Measurements from ENCODE around the gene LRBA. TPM values are rescaled to one million over a fixed set of nuclear protein-coding genes. Genes with fewer than 3 reads are reported as not detected.

LRBA gene
- total RNA-seq, 1 experiment from 2014 or later = 77.4 TPM

DNA sequence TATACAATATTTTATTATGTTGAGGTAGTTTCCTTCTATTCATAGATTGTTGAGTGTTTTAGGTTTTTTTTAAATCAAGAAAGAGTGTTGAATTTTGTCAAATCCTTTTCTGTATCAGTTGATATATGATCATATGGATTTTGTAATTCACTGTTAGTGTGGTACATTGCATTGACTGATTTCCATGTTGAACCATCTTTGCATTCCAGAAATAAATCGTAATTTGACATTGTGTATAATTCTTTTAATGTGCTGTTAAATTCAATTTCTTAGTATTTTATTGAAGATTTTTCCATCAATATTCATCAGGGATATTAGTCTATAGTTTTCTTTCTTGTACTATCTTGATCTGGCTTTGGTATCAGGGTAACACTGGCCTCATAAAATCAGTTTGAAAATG is 103.8 kb downstream of the LRBA start:
- no peak overlapping the region for H3K4me3 ChIP-seq
- H3K27ac ChIP-seq = no peak overlapping the region
- no TSS peak for BruUV-seq (replicated peaks)
- CTCF ChIA-PET = no interaction called here
- H3K36me3 ChIP-seq (ENCODE audit: low read depth) = peaks cover 30% of the 10 kb centered on the region; the same call in 1 of the 2 replicates
- H4K20me1 ChIP-seq (ENCODE audit: insufficient read depth) = no peaks in the 10 kb centered on the region
- no peaks in the 10 kb centered on the region; the same call in 1 of the 2 replicates for H3F3A ChIP-seq (ENCODE audit: insufficient read depth, low read depth)
- TF ChIP-seq, protein P1, sequence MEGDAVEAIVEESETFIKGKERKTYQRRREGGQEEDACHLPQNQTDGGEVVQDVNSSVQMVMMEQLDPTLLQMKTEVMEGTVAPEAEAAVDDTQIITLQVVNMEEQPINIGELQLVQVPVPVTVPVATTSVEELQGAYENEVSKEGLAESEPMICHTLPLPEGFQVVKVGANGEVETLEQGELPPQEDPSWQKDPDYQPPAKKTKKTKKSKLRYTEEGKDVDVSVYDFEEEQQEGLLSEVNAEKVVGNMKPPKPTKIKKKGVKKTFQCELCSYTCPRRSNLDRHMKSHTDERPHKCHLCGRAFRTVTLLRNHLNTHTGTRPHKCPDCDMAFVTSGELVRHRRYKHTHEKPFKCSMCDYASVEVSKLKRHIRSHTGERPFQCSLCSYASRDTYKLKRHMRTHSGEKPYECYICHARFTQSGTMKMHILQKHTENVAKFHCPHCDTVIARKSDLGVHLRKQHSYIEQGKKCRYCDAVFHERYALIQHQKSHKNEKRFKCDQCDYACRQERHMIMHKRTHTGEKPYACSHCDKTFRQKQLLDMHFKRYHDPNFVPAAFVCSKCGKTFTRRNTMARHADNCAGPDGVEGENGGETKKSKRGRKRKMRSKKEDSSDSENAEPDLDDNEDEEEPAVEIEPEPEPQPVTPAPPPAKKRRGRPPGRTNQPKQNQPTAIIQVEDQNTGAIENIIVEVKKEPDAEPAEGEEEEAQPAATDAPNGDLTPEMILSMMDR (conservative IDR thresholded peaks at IDR 0.05) = no peak
- TF ChIP-seq EZH2 (IDR thresholded peaks at IDR 0.05; ENCODE audit: low read depth) = no peak
- H3K79me2 ChIP-seq (ENCODE audit: low read depth) = no peaks in the 10 kb centered on the region
- intact Hi-C loops (cut with micrococcal nuclease; ENCODE audit: unreplicated experiment) = no loop called here
- no peak overlapping the region for H2AFZ ChIP-seq
- POLR2A ChIA-PET (ENCODE audit: unreplicated experiment) = no interaction called here
- no peak overlapping the region for H3K4me2 ChIP-seq
- H3K27me3 ChIP-seq (ENCODE audit: insufficient read depth, low read depth) = no peaks in the 10 kb centered on the region
- peaks cover 6% of the 10 kb centered on the region; the same call in 1 of the 2 replicates for H3K9me3 ChIP-seq (ENCODE audit: insufficient read depth, low read depth)
- no peaks in the 10 kb centered on the region for H3K4me1 ChIP-seq (replicated peaks; ENCODE audit: insufficient read depth)
- DNase-seq = no peak
- no peaks in the 10 kb centered on the region for H3K9me2 ChIP-seq (ENCODE audit: insufficient read depth)

- no TSS peak for BruUV-seq (replicated peaks)
- CTCF ChIA-PET = no interaction called here
- Histone ChIP-seq H3K27ac (no peak overlapping the region), H3K79me2 (ENCODE audit: low read depth) (no peaks in the 10 kb centered on the region), H3K9me2 (ENCODE audit: insufficient read depth) (no peaks in the 10 kb centered on the region), H3K9me3 (ENCODE audit: insufficient read depth, low read depth) (peaks cover 6% of the 10 kb centered on the region; the same call in 1 of the 2 replicates), H3K4me2 (no peak overlapping the region), H3K27me3 (ENCODE audit: insufficient read depth, low read depth) (no peaks in the 10 kb centered on the region), H3K4me3 (no peak overlapping the region), H2AFZ (no peak overlapping the region), H4K20me1 (ENCODE audit: insufficient read depth) (no peaks in the 10 kb centered on the region), H3F3A (ENCODE audit: insufficient read depth, low read depth) (no peaks in the 10 kb centered on the region; the same call in 1 of the 2 replicates), H3K4me1 (replicated peaks; ENCODE audit: insufficient read depth) (no peaks in the 10 kb centered on the region), H3K36me3 (ENCODE audit: low read depth) (peaks cover 13% of the 10 kb centered on the region; the same call in 1 of the 2 replicates)
- POLR2A ChIA-PET (ENCODE audit: unreplicated experiment) = no interaction called here
- TF ChIP-seq, protein P1 (conservative IDR thresholded peaks at IDR 0.05) = no peak
- no peak for DNase-seq
- intact Hi-C loops (cut with micrococcal nuclease; ENCODE audit: unreplicated experiment) = no loop called here
These were observed 106.0 kb downstream of the LRBA start for GRCh38 chr4:150909116-150909515.

- Histone ChIP-seq H3K27ac (no peak overlapping the region), H3F3A (ENCODE audit: insufficient read depth, low read depth) (no peaks in the 10 kb centered on the region; the same call in 1 of the 2 replicates), H2AFZ (no peak overlapping the region), H3K9me3 (ENCODE audit: insufficient read depth, low read depth) (peaks cover 6% of the 10 kb centered on the region; the same call in 1 of the 2 replicates), H3K27me3 (ENCODE audit: insufficient read depth, low read depth) (no peaks in the 10 kb centered on the region), H3K4me1 (replicated peaks; ENCODE audit: insufficient read depth) (no peaks in the 10 kb centered on the region), H3K4me3 (no peak overlapping the region), H4K20me1 (ENCODE audit: insufficient read depth) (no peaks in the 10 kb centered on the region), H3K9me2 (ENCODE audit: insufficient read depth) (no peaks in the 10 kb centered on the region), H3K79me2 (ENCODE audit: low read depth) (no peaks in the 10 kb centered on the region), H3K4me2 (no peak overlapping the region), H3K36me3 (ENCODE audit: low read depth) (0 out of 2 replicates have a peak, but pooled peaks cover 4% of the 10 kb centered on the region)
- no TSS peak for BruUV-seq (replicated peaks)
- intact Hi-C loops (cut with micrococcal nuclease; ENCODE audit: unreplicated experiment) = no loop called here
- POLR2A ChIA-PET (ENCODE audit: unreplicated experiment) = no interaction called here
- DNase-seq = no peak
- CTCF ChIA-PET = no interaction called here
- TF ChIP-seq EZH2 (IDR thresholded peaks at IDR 0.05; ENCODE audit: low read depth) = no peak
- TF ChIP-seq, protein P1 (conservative IDR thresholded peaks at IDR 0.05) = no peak
These were observed 108.0 kb downstream of the LRBA start for GRCh38 chr4:150906987-150907633.

Data from PC-9 (cell line).